Raji (cell line): Measurements from ENCODE around the gene C11orf16.

ENCODE experiments used
- POLR2A ChIP-seq: IDR thresholded peaks from 2 replicates; pipeline ENCODE4 v1.6.1; 2011; ENCODE audit warnings: low read depth, low read length, control low read depth; ENCODE audit not compliant: insufficient read depth

The C11orf16 gene

GRCh38 chr11:8947230-8947943 is 14.6 kb upstream of the C11orf16 start:
- no peak for TF ChIP-seq POLR2A

- TF ChIP-seq POLR2A = no peak
Observed at GRCh38 chr11:8942518-8943066, 9.8 kb upstream of the C11orf16 start, which contains the start of gene ASCL3. TSS of gene ASCL3 (minus strand) at chr11:8943016. CDS start at chr11:8938161, 4,855 bp downstream.

DNA sequence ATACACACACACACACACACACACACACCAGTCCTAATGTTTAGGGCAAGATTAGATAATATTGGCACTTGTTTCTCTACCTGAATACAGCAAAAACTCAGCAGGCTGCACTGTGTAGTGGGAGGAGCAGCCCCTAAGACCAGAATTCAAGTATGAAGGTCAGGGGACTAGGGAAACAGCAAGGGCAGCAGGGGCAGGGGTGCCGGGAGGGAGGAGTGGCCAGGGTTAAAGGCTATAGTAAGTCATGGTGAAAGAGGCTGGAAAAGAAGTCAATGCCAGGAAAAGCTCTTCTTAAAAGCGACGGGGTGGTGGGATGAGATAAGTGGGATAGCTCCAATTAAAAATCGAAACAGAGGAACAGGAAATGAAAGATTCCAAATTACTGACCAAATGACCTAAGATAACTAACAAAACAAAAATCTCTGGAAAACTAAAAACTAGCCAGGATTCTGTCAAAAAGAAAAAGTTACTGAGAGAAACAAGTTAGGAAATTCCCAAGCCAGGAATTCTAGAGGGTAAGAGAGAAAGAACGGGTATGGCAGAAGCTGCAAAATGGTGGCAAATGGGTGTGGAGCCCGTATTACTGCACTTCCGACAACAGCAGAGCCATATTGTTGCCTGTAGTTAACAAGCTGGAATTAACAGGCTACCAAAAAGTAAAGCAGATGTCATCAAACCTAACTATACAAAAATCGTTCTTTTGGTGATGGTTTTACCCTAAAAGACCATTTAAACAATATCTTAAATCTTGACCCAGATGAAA is 8.8 kb upstream of the C11orf16 start:
- TF ChIP-seq POLR2A = no peak

- TF ChIP-seq POLR2A = no peak
Observed at GRCh38 chr11:8937659-8938058, 4.9 kb upstream of the C11orf16 start.

DNA sequence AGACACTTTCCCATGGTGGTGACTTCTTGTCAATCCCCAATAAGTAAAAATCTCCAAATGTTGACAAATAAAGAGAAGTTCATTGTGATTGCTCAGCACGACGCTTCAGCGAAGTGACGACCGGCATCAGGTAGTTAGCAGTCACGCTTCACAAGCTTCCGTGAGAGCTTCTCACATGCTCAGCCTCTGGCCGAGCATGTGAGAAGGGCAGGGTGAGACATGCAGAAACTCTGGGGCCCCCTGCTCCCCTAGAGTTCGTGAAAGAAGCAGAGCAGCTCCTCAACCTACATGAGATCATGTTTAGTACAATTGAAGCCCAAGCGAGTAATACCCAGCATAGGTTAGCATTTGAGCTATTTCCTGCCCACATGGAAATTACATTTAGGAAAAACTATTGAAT is 4.4 kb upstream of the C11orf16 start:
- TF ChIP-seq POLR2A = no peak

DNA sequence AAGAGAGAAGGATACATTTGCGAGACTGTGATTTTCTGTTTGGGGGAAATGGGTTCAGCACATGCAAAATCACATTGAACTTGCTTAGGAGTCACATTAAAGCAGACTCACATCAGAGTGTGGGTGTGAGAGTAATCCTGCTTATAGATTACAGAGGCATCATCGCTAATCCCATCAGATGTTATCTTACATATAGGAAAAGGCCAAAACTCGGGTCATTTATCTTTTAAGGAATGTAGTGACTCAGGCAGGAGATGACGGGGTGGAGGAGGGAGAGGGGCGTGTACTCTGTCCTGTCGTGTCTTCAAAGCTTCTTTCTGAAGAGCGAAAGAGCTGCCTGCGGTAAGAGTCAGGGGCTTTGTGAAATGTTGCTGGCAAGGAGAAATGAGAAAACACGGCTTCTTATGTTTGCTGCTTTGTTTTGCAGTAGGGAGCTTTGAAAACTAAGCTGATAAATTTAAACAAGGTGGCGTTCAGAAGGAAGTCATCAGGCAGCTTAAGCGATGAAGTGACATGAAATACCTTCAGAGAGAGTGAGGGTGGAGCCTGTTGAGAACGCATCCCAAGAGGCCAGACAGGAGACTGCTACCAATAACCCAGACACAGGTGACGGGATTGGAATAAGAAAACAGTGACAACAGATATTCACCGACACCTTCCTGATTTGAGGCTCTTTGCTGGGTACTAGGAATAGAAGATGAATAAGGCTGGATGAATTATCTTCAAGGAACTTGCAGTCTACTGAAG is 2.2 kb upstream of the C11orf16 start:
- no peak for TF ChIP-seq POLR2A

DNA sequence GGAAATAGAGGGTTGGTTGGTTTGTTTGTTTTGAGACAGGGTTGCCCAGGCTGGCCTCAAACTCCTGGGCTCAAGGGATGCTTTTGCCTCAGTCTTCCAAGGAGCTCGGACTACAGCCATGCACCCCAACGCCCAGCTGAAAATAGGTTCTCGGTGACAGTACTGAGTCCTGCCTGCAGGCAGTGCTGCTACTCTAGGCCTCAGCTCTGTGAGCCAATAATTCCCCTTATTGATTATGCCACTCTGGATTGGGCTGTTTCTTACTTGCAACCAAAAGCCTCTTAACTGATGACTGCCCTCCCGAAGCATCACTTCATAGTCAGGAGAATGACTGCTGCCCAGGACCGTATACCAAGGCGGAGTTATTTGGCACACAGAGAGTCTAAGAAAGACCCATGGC is 1.2 kb upstream of the C11orf16 start:
- TF ChIP-seq POLR2A = no peak

GRCh38 chr11:8930456-8931175 is 2.1 kb downstream of the C11orf16 start:
- TF ChIP-seq POLR2A = no peak

DNA sequence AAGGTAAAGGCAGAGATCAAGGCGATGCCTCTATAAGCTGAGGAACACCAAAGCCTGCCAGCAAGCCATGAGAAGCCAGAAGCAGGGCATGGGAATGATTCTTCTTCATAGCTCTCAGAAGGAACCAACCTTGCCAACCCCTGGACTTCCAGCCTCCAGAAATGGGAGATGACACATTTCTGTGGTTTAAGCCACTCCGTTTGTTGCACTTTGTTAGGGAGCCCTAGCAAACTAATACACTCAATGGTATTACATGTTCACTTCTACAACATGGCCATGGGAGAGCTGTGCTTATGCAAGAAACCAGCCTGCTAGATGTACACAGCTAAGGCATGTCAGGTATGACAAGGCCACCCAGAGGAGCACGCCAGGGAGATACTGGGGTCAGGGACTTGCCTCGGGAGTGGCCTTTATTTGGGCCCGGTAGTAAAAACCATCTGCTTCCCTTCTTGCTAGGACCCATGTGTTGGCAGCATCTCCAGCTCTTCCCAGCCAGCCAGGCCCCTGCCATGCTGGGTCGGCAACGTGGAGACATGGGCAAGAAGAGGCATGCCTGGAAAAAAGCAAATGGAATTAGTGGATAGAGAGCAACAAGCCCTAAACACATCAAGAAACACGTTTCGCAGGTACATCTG is 3.6 kb downstream of the C11orf16 start:
- TF ChIP-seq POLR2A = no peak

- no peak for TF ChIP-seq POLR2A
Observed at GRCh38 chr11:8928205-8928604, 4.5 kb downstream of the C11orf16 start.

GRCh38 chr11:8927233-8927632 is 5.5 kb downstream of the C11orf16 start:
- TF ChIP-seq POLR2A = no peak

GRCh38 chr11:8926236-8926635 is 6.5 kb downstream of the C11orf16 start:
- TF ChIP-seq POLR2A = no peak

DNA sequence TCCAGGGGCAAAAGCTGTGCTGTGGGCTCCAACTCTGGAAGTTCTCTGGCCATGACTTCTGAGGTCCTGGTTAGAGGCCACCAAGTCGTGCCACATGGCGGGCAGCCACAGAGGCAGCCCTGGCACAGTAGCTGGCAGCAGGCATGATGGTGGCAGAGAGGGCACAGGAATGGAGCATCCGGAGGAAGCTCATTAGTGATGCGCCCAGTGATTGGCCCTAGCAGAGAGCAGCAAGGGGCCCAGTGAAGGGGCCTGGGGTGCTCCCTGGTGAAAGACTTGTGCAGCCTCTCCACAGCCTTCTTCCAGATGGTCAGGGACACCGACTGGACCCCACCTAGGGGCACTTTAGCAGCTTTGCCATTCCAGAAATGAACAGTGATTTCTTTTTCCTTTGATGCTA is 7.0 kb downstream of the C11orf16 start:
- TF ChIP-seq POLR2A = no peak

GRCh38 chr11:8922691-8923090 is 10.1 kb downstream of the C11orf16 start:
- no peak for TF ChIP-seq POLR2A

DNA sequence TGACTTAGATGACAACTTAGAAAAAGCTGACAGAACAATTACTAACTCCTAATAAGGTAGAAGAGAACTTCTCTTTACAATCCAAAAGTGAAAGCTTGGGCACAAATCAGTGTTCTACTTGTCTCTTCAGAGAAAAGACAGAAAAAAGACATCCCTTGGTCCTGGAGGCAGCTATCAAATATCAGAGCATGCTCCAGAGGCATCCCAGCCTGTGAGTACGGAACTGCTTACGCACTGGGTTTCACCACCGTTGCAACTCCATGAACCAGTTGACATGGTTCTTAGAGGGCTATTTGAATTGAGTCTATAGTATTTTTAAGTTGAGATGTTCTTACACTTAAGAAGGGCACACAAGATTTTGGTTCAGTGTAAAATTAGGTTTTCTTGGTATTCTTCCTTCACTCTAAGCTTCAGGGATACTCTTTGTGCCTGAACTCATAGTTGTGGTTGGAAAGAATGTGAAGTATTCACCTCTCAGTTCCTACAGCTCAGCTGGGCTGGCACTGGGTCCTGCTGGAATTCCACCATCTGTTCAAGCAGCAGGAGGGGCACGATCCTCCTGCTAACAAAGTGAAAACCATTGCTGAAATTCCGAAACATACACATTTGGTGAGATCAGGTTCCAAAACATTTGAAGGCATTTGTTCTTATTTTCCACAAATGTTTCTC is 15.5 kb downstream of the C11orf16 start:
- no peak for TF ChIP-seq POLR2A
